Measurements from ENCODE around the gene PRODH2.

- TF ChIP-seq POLR2A (IDR thresholded peaks at IDR 0.05; ENCODE audit: low read depth, low read length) (no peak), CTCF (IDR thresholded peaks at IDR 0.05; ENCODE audit: extremely low read depth in 1 of 2, insufficient read depth in 1 of 2, low read depth in 1 of 2, low read length in 2 of 2) (no peak), POLR2AphosphoS5 (IDR thresholded peaks at IDR 0.05; ENCODE audit: insufficient read depth, low read depth, low read length) (no peak), JUN (IDR thresholded peaks at IDR 0.05; ENCODE audit: borderline replicate concordance, insufficient read depth, insufficient read length, low read depth) (no peak), EZH2 (IDR thresholded peaks at IDR 0.05; ENCODE audit: borderline replicate concordance, low read depth, low read length, severe bottlenecking) (no peak), MAX (IDR thresholded peaks at IDR 0.05; ENCODE audit: insufficient read depth, insufficient read length) (no peak), FOS (IDR thresholded peaks at IDR 0.05; ENCODE audit: borderline replicate concordance, insufficient read depth, low read length) (no peak), GATA2 (IDR thresholded peaks at IDR 0.05; ENCODE audit: insufficient read depth, insufficient read length, low read depth, low read length) (no peak)
Measured at GRCh38 chr19:35828692-35829301, 16.2 kb upstream of the PRODH2 start.

Data from endothelial cell of umbilical vein (primary cell).